OCI-LY3 (cell line): ENCODE measurements around the gene GPSM3.
"Not testable (repeated sequence)": the region's sequence is repeated elsewhere in the genome, so short reads cannot be mapped to it uniquely, and the experiment has no call there.

Experiments used
- H2AFZ ChIP-seq: fragments of 200-600, 300-600 bp; shearing (Covaris generic); 2 replicates; pipeline ENCODE4 v1.6.0; 2014; ENCODE audit warnings: antibody characterized with exemption, low read depth, low read length
- H3K27ac ChIP-seq: fragments of 200-600, 300-600 bp; sonication (generic); 2 replicates; pipeline ENCODE4 v1.5.1; 2014; ENCODE audit warnings: mild to moderate bottlenecking, low read length, moderate library complexity, mixed read lengths
- H3K27me3 ChIP-seq: fragments of 200-600, 300-600 bp; sonication (generic); 2 replicates; pipeline ENCODE4 v1.6.1; 2014; ENCODE audit warnings: low read depth, low read length, mixed read lengths
- H3K36me3 ChIP-seq: fragments of 200-600, 300-600 bp; sonication (generic); replicated peaks from 2 replicates; pipeline ENCODE3; 2014; ENCODE audit warnings: low read depth, low read length, mixed read lengths
- H3K4me1 ChIP-seq: fragments of 300-600, 200-600 bp; sonication (generic); 2 replicates; pipeline ENCODE4 v1.6.1; 2014; ENCODE audit warnings: low read length, mixed read lengths
- H3K4me2 ChIP-seq: fragments of 200-600, 300-600 bp; sonication (generic); 2 replicates; pipeline ENCODE4 v1.6.1; 2014; ENCODE audit warnings: low read length, mixed read lengths
- H3K4me3 ChIP-seq: fragments of 300-600, 200-600 bp; sonication (generic); 2 replicates; pipeline ENCODE4 v1.5.1; 2014; ENCODE audit warnings: antibody characterized with exemption, mild to moderate bottlenecking, low read length, moderate library complexity
- H3K79me2 ChIP-seq: fragments of 300-600, 200-600 bp; shearing (Covaris generic); 2 replicates; pipeline ENCODE4 v1.6.1; 2014; ENCODE audit warnings: mild to moderate bottlenecking, low read length, mixed read lengths
- H3K9ac ChIP-seq: fragments of 300-600, 200-600 bp; shearing (Covaris generic); 2 replicates; pipeline ENCODE4 v1.6.0; 2014; ENCODE audit warnings: mild to moderate bottlenecking, low read length, moderate library complexity
- H3K9me3 ChIP-seq: fragments of 200-600, 300-600 bp; shearing (Covaris generic); 2 replicates; pipeline ENCODE4 v1.6.1; 2014; ENCODE audit warnings: low read length, mixed read lengths; ENCODE audit not compliant: insufficient read depth
- H4K20me1 ChIP-seq: fragments of 200-600, 300-600 bp; sonication (generic); 2 replicates; pipeline ENCODE4 v1.6.1; 2016; ENCODE audit warnings: low read length, mixed read lengths; ENCODE audit not compliant: insufficient read depth
- CTCF ChIP-seq: fragments of 200-600, 300-600 bp; sonication (generic); IDR thresholded peaks from 2 replicates; pipeline ENCODE4 v1.5.1; 2014; ENCODE audit warnings: antibody characterized with exemption, low read length, low read depth
- EZH2phosphoT487 ChIP-seq: fragments of 200-600 bp; shearing (Covaris generic); IDR thresholded peaks from 2 replicates; pipeline ENCODE4 v1.6.1; 2018; ENCODE audit warnings: antibody characterized with exemption, mixed run types, low read depth

Gene GPSM3

GRCh38 chr6:32189742-32190053 is 2.7 kb downstream of the GPSM3 start:
- Histone ChIP-seq H3K9ac (peak overlapping the region; percentile 90), H3K27me3 (no peaks in the 10 kb centered on the region), H3K79me2 (peaks cover 48% of the 10 kb centered on the region), H4K20me1 (no peaks in the 10 kb centered on the region), H3K36me3 (peaks cover 18% of the 10 kb centered on the region), H3K4me2 (peak overlapping the region; percentile 93), H2AFZ (no peak overlapping the region), H3K9me3 (no peaks in the 10 kb centered on the region), H3K4me3 (peak overlapping the region; percentile 93), H3K4me1 (peaks cover 55% of the 10 kb centered on the region), H3K27ac (peak overlapping the region; percentile 74)
- TF ChIP-seq CTCF (no peak), EZH2phosphoT487 (no peak)

- peak overlapping the region; percentile 90 for H3K9ac ChIP-seq
- peak overlapping the region; percentile 74 for H3K27ac ChIP-seq
- no peaks in the 10 kb centered on the region for H3K27me3 ChIP-seq
- H3K4me1 ChIP-seq, result peaks cover 51% of the 10 kb centered on the region
- H3K79me2 ChIP-seq, result peaks cover 50% of the 10 kb centered on the region
- H3K4me3 ChIP-seq, result peak overlapping the region; percentile 93
- peaks cover 18% of the 10 kb centered on the region for H3K36me3 ChIP-seq
- H2AFZ ChIP-seq, result no peak overlapping the region
- H3K4me2 ChIP-seq, result peak overlapping the region; percentile 93
- no peaks in the 10 kb centered on the region for H4K20me1 ChIP-seq
- H3K9me3 ChIP-seq, result no peaks in the 10 kb centered on the region
- TF ChIP-seq CTCF (no peak), EZH2phosphoT487 (no peak)
These were observed 3.2 kb downstream of the GPSM3 start for GRCh38 chr6:32189069-32189741.

DNA sequence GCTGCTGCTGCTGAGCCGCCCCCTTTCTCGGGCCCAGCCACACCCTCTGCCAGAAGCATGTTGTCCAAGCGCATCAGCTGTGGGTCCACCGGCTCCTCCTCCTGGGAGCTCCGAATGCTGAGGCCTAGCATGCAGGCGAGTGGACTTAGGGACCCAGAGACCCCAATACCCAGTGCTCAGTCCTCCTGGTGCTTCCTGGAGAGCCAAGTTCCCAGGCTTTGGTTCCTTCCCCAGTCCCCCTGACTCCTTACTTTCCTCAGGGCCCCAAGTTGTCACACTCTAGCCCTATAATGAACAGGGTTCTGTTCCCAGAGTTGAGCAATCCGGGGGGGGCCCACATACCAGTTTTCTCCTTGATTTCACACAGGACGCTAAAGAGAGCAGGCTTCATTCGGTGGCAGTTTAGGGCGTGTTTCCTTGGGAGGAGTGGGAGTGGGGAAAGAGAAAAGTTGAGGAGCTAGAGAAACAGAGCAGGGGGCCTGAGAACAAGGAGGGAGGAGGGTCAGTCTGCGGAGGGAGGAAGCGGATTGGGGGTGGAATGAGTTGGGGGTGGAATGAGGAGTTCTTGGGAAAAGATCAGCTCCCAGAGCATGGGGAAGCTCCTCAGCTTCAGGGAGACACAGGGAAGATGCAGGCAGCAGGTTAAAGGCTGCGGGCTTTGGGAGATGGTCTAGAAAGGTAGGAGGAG is 3.9 kb downstream of the GPSM3 start:
- Histone ChIP-seq H3K4me3 (peak overlapping the region; percentile 93), H3K9me3 (no peaks in the 10 kb centered on the region), H3K36me3 (peaks cover 20% of the 10 kb centered on the region), H3K79me2 (peaks cover 51% of the 10 kb centered on the region), H3K4me1 (peaks cover 48% of the 10 kb centered on the region), H3K4me2 (peak overlapping the region; percentile 93), H4K20me1 (no peaks in the 10 kb centered on the region), H3K27ac (peak overlapping the region; percentile 74), H3K27me3 (no peaks in the 10 kb centered on the region), H3K9ac (peak overlapping the region; percentile 90), H2AFZ (no peak overlapping the region)
- TF ChIP-seq CTCF (no peak), EZH2phosphoT487 (no peak)

- Histone ChIP-seq H3K4me1 (peaks cover 43% of the 10 kb centered on the region), H3K4me2 (peak overlapping the region; percentile 44; the same call in 1 of the 2 replicates), H3K36me3 (peaks cover 26% of the 10 kb centered on the region), H3K27ac (peak overlapping the region; percentile 76), H3K79me2 (peaks cover 51% of the 10 kb centered on the region)
- not testable (repeated sequence) for H3K4me3 ChIP-seq, H3K9me3 ChIP-seq, H4K20me1 ChIP-seq, H3K27me3 ChIP-seq, H3K9ac ChIP-seq, H2AFZ ChIP-seq
These were observed 4.6 kb downstream of the GPSM3 start for GRCh38 chr6:32187725-32188380.
